Measurements from ENCODE around the gene NR4A1. TPM values are rescaled to one million over a fixed set of nuclear protein-coding genes. Genes with fewer than 3 reads are reported as not detected.

The NR4A1 gene
- total RNA-seq, result 1.0 and 2.3 TPM in 2 replicates

DNA sequence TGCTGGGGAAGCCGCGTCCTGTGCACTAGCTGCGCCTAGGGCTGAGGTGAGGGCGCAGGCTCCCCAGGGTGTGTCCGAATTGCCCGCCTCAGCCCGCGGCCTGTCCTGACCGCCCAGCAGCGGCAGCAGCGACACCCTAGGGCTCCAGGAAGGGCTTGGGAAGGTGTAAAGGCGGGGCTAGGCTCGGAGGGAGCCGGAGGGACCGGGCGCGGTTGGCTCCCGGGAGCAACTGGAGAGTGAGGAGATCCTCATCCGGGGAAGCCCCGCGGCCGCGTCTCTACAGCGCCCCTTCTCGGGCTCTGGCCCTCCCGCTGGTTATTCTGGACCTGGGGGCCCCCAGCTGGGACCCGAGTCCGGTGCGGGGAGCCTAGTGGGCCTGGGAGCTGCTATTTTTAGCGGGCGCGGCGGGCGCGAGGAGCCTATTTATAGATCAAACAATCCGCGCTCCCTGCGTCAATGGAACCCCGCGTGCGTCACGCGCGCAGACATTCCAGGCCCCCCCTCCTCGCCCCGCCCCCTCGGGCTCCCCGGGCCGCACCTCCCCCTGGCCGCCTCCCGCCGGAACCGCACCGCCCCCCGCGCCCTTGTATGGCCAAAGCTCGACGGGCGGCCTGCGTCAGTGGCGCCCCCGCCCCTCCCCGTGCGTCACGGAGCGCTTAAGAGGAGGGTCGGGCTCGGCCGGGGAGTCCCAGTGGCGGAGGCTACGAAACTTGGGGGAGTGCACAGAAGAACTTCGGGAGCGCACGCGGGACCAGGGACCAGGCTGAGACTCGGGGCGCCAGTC, at the start of gene NR4A1:
Gene NR4A1 (plus strand): TSS at position 685 of the 784 bp plus-strand sequence. CDS start 2,887 bp downstream, outside the sequence.
- peak; percentile 65 for DNase-seq (ENCODE audit: low read depth)

DNA sequence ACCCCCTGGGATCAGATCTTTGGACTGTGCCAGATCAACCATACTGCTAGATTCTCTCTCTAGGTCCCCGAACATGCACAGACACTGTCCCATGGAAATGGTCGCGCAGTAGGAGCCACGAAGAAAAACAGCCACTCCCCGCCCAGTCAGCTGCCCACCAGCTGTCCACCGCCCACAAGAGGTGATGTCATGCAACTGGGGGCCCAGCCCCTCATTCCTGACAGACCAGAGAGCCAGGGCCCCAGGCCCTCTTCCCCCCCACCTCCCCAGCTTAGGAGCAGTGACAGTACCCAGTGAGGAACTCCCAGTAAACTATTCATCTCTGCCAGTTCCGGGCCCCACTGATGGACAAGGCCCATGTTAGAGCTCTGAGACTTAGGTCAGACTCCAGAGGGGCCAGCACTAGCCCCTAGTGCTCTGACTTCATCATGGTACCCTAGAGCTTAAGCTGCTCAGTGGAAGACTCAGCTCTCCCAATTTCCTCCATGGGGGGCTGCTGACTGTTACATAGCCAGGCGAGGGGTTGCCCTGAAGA, 48.2 kb upstream of the NR4A1 start:
- no peak for DNase-seq (ENCODE audit: low read depth)

DNA sequence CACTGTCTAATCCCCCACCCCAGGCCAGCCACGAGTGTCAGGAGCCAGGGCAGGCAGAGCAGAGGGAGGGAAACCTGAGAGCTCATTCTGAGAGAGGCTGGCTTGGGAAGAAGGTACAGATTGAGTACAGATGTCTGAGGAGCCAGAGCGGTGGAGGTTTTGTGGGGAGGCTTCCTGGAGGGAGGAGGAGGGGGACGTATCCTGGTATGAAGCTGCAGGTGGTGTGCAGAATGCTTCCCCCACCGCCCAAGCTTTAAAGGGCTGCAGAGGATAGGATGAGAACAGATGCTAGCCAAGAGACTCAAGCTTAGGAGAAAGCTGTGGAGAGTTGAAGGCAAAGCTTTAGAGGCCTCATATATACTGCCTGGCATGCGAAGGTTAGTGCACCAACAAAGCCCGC, 47.7 kb upstream of the NR4A1 start:
- DNase-seq (ENCODE audit: low read depth), result no peak

DNA sequence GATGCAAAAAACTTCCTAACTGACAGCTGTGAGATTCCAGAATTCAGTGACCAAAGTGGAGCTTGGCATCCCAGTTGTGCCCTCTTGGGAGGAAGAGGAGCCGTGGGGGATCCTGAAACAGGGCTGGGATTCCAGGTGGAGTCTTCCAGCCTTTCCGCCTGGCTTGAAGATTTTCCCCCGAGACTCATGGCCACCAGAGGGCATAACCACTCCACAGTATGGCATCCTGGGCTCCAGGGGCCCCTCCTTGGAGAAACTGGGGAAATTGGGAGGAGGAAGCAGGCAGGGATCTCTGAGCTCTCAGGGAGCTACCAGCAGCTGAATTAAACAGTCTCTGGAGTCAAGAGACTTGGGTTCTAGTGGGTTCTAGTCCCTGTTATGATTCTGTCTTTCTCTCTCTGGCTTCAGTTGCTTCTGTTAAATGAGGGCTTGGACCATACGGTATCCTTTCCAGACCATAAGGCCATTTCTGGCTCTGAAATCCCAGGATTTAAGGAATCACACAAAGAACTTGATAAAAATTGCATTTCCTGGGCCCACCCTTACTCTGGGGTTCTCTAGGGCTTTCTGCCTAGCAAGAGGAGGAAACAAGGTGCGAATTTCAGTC, 47.1 kb upstream of the NR4A1 start:
- peak; percentile 32 for DNase-seq (ENCODE audit: low read depth)

DNA sequence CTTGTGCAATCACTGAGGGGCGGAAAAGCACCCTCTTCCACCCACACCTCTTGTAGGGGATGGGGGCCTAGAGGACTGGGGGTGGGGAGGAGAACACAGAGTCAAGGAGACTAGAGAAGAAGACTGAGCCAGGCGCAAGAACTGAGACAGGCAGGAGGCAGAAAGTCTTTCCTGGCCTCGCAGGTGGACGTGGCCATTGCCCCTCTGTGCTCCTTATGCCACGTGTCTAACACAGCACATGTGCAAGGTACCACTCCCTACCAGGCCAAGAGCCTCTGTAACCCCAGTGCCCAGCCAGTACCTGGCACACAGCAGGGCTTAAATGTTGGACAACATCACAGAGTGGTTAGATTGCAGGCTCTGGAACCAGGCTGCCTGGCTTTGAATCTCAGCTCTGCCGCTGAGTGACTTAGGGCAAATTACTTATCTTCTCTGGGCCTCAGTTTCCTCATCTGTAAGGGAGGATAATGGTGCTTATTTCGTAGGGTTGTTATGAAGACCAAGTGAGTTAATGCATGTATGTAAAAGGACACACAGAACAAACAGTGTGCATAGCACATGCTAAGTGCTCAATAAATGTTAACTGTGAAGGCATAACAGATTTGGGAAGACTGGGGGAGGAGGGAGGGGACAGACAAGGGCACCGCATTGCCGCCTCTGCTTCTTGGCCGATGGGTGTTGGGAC, 45.9 kb upstream of the NR4A1 start:
- no peak for DNase-seq (ENCODE audit: low read depth)

DNA sequence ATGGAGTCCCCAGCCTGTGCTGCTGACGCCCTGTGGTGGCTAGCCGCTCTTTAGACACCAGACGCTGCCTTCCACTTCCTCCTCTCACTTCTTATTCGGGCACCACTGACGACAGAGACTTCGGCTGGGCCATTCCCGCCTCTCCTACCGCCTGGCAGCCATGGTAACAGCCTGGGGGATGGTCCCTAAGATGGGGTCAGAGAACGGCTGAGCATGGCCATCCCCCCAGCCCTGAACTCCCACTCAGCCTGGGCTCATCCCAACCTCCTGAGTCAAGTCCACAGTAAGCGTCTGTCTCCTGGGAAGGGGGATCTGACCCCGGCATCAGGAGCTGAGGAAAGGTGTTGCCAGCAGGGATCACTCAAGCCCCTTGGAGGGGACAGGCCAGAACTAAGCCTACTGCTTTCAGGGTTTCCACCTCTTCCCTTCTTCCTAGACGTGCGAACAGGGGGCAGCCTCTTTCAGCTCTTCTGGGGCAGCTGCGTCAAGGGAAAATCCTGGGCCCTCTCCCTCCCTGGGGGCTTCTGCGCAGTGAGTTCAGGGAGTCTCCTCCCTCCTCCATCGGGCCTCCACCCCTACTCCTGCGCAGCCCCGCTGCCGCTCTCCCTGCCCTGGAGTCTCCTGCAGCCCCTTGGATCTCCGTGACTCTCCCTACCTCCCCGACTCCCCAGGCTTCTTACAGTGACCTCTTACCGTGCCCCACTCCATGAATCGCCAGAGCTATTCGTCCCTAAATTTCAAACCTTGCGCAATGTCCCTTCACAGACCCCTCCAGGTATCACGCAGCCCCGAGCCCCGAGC, 45.1 kb upstream of the NR4A1 start:
- no peak for DNase-seq (ENCODE audit: low read depth)

DNA sequence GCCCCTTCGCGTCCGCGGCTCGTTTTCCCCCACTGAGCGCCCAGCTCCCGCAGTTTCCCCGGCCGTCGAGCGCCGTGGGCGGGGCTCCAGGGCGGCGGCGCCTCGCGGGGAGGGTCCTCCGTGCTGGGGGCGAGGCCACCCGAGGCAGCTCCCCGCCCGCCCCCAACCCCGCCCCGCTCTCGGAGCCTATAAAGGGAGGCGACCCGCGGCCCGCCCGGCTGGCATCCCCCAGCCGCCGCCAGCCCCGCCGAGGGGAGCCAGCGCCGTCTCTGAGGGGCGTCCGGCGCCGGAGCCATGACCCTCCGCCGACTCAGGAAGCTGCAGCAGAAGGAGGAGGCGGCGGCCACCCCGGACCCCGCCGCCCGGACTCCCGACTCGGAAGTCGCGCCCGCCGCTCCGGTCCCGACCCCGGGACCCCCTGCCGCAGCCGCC, 44.5 kb upstream of the NR4A1 start, which contains the start of gene TAMALIN:
Gene TAMALIN (plus strand): TSS at position 221 of the 432 bp plus-strand sequence. CDS start 74 bp downstream, at position 295.
- no peak for DNase-seq (ENCODE audit: low read depth)

DNA sequence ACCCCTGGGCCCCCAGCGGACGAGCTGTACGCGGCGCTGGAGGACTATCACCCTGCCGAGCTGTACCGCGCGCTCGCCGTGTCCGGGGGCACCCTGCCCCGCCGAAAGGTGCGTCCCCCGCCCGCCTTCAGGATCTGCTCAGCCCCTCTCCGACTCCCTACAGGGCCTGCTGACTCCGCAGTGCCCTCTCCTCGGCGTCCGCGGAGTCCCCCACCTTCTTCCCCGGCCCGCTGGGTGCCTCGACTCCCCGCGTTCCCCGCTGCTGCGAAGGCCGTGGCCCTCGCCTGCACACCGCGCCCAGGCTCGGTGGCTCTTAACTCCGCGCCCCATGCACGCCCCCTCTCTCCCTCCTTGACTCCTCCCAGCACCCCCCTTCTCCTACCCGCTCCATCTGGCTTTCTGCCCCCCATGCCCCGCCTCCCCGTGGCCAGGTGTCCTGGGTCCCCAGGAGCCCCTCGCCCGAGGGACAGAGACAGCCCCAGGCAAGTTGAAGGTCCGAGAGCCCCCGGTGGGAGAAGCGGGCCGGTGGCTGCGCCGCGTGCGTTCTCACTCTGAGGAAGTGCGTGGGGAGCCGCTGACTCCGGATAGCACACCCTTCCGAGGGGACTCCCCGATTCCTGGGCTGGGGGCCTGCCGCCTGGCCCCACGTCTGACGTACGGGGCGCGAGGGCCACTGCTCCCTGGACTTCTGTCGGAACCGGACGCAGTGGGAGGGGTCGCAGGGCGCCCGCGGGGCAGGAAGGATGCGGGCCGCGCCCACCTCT, 43.9 kb upstream of the NR4A1 start:
- no peak for DNase-seq (ENCODE audit: low read depth)

DNA sequence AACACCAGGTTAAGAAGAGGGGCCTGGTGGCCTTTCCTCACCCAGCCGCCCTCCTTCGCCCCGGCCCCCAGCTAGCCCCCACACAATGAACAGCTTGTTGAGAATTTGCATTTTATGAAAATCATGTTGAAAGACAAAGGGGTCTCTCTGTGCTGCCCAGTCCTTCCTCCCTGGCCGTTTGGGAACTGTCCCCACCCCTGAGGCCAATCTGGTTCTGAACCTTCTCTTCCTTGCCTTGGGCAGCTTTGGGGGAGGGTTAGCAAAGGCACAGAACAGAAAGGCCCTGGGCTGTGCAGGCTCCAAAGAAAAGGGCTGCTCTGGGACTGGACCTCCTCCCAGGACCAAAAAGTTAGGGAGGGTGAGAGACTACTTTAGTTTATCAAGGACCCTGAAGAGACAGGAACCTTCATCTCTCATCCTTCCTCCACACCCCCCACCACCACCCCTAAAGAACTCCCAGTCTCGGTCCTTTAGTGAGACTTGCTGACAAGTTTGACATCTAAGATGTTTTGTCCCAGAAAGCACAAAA, 43.2 kb upstream of the NR4A1 start:
- DNase-seq (ENCODE audit: low read depth), result no peak

DNA sequence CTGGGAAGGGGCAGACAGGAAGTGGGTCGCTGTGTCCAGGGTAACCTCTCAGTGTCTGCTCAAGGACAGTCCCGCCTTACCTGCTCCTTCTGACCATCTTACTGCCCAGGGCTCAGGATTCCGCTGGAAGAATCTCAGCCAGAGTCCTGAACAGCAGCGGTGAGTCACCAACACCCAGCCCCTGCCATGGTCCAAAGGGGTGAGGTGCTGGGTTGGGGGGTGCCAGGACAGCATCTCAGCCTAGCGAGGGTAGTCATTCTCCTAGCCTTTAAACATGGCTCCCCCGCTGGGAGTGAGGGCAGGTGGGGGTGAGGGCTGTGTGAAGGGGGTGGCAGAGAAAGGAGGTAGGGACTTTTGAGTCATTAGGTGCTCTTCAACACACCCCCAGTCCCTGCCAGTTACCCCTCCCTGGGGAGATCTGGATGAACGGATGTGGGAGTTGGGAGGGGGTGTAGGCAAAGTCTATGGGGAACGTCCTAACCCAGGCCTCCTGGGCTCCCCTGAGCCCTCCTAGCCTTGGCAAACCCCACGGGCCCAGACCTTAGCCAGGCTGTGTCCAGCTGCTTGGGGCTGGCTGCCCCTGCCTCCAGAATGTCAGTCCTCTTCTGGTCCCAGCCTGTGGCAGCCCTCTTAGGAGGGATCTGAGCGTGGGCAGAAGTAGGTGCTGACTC, 42.0 kb upstream of the NR4A1 start:
- DNase-seq (ENCODE audit: low read depth), result no peak

DNA sequence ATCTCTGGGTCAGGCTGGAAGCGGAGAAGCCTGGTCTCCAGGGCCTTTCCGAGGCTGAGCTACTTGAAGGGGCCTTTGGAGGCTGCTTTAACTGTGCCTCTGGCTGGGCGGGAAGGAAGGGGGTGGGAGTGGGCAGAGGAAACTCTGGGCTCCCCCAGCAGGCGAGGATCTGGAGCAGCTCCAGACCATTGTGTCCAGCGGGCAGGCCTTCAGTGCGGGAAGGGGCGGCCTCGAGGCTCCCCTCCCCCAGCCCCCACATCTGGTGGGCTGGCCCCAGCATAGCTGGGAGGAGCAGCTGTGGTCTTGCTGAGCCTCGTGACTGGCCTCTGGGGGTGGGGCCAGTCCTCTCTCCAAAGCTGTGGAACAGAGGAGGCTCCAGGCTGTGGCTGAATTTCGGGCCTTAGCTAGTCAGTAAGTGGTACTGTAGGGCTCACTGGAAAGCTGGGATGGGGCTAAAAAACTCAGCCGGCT, 41.1 kb upstream of the NR4A1 start:
- DNase-seq (ENCODE audit: low read depth), result peak; percentile 17

DNA sequence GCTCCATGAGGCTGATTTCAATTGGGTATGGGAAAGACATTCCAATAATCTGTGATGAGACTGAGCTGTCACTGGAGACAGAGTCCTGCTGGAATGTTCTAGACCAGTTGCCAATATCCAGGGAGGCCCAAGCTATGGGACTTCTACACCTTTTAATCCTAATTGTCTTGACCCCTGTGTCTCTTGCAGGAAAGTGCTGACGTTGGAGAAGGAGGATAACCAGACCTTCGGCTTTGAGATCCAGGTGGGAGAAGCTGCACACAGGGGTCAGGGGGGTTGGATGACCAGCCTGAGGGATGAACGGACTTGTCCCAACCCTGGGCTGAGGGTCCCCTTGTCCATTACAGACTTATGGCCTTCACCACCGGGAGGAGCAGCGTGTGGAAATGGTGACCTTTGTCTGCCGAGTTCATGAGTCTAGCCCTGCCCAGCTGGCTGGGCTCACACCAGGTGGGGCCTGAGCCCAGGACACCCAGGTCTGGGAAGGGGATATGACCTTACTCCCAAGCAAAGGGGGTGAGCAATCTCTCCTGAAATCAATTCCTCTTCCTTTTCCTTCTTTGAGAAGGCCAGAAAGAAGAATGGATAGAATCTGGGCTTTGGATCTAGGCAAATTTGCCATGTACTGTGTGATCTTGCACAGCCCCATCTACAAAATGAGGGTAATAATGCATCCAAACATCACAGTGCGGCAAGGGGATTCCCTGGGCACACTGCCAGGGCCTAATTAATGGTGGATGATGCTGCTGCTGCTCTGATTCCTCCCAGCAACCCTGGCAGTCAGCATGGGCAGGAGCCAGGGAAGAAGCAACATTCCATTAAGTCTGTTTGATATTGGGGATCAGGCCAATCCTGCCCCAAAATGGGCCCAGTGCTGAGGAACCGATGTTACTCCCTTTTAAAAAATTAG, 40.3 kb upstream of the NR4A1 start:
- no peak for DNase-seq (ENCODE audit: low read depth)

DNA sequence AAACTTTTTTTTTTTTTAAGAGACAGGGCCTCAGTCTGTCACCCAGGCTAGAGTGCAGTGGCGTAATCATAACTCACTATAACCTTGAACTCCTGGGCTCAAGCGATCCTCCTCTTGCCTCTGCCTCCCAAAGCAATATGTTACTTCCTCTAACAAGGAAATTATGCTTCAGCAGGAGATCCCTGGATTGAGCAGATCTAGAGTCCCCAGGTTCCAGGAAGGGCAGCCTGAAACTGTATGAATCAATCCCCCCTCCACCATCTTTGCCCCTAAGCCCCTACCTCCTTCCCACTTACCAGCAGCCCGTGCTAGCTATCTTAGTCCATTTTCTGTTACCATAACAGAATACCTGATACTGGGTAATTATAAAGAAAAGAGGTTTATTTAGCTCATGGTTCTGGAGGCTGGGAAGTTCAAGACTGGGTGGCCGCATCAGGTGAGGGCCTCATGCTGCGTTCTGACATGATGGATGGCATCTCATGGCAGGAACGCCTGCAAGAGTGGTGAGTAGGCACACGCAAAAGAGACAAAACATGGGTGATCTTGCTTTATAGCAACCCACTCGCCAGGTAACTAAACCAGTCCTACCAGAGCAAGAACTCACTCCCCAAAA, 39.5 kb upstream of the NR4A1 start:
- no peak for DNase-seq (ENCODE audit: low read depth)

DNA sequence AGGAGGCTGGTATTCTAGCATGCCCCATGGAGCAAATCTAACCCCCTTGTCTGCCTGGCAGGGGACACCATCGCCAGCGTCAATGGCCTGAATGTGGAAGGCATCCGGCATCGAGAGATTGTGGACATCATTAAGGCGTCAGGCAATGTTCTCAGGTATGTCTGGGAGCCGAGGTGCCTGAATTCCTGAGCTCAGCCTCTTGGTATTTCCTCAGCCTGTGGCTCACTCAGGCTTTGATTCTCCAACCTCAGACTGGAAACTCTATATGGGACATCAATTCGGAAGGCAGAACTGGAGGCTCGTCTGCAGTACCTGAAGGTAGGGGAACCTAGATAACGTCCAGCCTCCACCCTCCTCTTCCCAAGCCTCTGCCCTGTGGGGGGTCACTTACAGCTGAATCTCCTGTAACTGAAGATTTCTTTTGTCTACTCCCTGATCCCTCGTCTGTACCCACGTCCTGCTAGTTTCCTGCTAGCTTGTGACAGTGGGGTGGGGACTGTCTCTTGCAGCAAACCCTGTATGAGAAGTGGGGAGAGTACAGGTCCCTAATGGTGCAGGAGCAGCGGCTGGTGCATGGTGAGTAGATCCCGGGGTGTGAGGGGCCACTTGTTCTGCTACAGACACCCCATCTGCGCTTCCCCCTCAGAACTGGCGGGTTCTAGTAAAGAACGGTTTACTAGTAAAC, 37.5 kb upstream of the NR4A1 start:
- DNase-seq (ENCODE audit: low read depth), result no peak

DNA sequence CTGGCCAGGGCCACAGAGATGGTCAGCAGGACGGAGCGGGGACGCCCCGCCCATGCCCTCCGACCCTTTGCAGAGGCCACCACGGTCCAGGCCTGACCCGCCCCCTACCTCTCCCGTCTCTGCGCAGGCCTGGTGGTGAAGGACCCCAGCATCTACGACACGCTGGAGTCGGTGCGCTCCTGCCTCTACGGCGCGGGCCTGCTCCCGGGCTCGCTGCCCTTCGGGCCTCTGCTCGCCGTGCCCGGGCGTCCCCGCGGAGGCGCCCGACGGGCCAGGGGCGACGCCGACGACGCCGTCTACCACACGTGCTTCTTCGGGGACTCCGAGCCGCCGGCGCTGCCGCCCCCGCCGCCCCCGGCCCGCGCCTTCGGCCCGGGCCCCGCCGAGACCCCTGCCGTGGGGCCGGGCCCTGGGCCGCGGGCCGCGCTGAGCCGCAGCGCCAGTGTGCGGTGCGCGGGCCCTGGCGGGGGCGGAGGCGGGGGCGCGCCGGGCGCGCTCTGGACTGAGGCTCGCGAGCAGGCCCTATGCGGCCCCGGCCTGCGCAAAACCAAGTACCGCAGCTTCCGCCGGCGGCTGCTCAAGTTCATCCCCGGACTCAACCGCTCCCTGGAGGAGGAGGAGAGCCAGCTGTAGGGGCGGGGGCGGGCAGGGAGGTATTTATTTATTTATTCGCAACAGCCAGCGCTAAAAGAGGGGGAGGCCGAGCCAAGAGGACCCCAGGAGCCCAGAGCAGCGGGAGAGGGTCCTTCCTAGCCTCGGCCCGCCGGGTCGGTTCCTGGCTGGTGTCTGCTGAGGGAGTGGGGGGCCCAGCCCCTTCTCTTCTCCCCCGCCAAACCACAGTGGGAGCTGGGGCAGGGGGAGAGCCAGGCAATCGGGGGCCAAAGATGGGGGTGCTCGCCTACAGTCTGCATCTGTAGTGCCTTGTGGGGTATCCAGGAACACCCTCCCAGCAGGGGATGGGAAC, 36.4 kb upstream of the NR4A1 start:
- DNase-seq (ENCODE audit: low read depth), result no peak

DNA sequence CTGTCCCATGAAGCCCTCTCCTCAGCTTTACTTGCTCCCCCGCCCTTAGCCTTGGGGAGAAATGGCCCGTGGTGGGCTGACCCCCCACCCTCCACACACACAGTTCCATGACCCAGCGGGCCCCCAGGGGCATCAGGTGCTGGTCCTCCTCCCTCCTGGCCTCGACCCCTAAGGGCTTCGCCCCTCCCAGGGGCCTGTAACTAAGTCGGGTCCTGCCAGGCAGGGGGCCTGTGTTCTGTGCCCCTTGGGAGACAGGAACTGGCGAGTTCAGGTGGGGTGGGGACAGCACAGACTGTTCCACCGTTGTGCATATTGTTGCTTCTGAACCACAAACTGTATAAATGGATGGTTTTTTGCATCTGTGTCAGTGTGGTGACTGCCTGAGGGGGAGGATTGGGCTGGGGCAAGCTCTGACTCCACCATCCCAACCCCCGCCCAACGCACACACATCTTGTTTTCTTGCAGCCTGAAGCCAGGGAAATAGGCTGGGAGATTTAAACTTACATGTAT, 35.7 kb upstream of the NR4A1 start:
- DNase-seq (ENCODE audit: low read depth), result no peak

Measured in renal cortical epithelial cell (primary cell).